Activated T-helper 1 cell treated with anti-CD3 and anti-CD28 coated beads, Interleukin-12 subunit alpha, Interleukin-12 subunit beta, Interleukin-2, Interleukin-4 antibody, amounts not matched to agents 30 ng/mL and 10 ng/mL and 1 ng/mL, durations not matched to agents 14 hours and 24 hours and 36 hours (primary cell): ENCODE data around the gene DOHH. TPM values are rescaled to one million over a fixed set of nuclear protein-coding genes. Genes with fewer than 3 reads are reported as not detected.
A peak's percentile ranks its signal among the peaks of the same experiment; 100 is the strongest.

Experiments used
- DNase-seq: peaks from one replicate; pipeline ENCODE4 v3.0.0; 2021; ENCODE audit warnings: low spot score
- H3K27ac Mint-ChIP-seq: one replicate; pipeline ENCODE4 v1.8.0; 2021; ENCODE audit warnings: mild to moderate bottlenecking, mixed read lengths
- H3K27me3 Mint-ChIP-seq: one replicate; pipeline ENCODE4 v1.8.0; 2022; ENCODE audit warnings: mild to moderate bottlenecking, moderate library complexity, mixed read lengths; ENCODE audit not compliant: insufficient read depth
- H3K36me3 Mint-ChIP-seq: one replicate; pipeline ENCODE4 v1.8.0; 2021; ENCODE audit warnings: low read depth, mixed read lengths
- H3K4me1 Mint-ChIP-seq: one replicate; pipeline ENCODE4 v1.8.0; 2021; ENCODE audit warnings: low read depth, mixed read lengths
- H3K4me3 Mint-ChIP-seq: one replicate; pipeline ENCODE4 v1.8.0; 2021; ENCODE audit warnings: mild to moderate bottlenecking, moderate library complexity, mixed read lengths
- H3K9me3 Mint-ChIP-seq: one replicate; pipeline ENCODE4 v1.8.0; 2021; ENCODE audit warnings: mixed read lengths
- intact Hi-C: fragments of 100-400 bp; cut with micrococcal nuclease; formaldehyde crosslinking; loops from one replicate; pipeline ENCODE4 v1.15.1; 2024
- total RNA-seq: library from RNA; stranded (reverse); gene quantifications from 2 replicates; pipeline ENCODE4 v1.2.3, GENCODE V29; 2022

DOHH gene
- total RNA-seq, 1 donor from 2014 or later: 21.6 TPM

DNA sequence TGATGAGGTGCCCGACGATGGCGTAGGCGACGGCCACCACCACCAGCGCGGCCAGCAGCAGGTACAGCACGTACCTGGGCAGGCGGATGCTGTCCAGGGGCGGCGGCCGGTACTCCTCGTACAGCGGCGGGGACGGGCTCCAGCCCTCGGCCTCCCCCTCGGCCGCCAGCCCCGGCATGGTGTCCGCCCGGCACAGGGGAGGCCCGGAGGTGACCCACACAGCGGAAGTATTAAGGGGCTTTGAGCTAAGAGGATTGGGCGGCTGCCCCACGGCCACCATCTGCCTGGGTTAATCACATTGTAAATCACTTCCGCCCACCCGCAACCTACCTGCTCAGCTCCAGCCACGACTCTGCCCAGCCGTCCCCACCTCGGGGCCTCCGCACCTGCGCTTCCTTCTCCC is 17.2 kb downstream of the DOHH start, which contains the start of gene SMIM44:
TSS of gene SMIM44 (minus strand) at position 216 of the 403 bp plus-strand sequence. CDS start at position 178, 38 bp downstream.
- H3K4me1 Mint-ChIP-seq: peaks cover under 1% of the 10 kb centered on the region
- no peak within 1 kb of the TSS for H3K4me3 Mint-ChIP-seq
- DNase-seq: no peak
- H3K27ac Mint-ChIP-seq: no peak within 1 kb of the TSS
- intact Hi-C loops: no loop called here
- H3K27me3 Mint-ChIP-seq: no peaks in the 10 kb centered on the region
- no peaks in the 10 kb centered on the region for H3K9me3 Mint-ChIP-seq
- H3K36me3 Mint-ChIP-seq: no peaks in the 10 kb centered on the region

GRCh38 chr19:3482507-3483225 is 17.8 kb downstream of the DOHH start:
- Mint-ChIP-seq H3K36me3 (no peaks in the 10 kb centered on the region), H3K4me1 (peaks cover 6% of the 10 kb centered on the region), H3K4me3 (no peak overlapping the region), H3K27me3 (no peaks in the 10 kb centered on the region), H3K27ac (no peak overlapping the region), H3K9me3 (no peaks in the 10 kb centered on the region)
- no peak for DNase-seq
- intact Hi-C loops: no loop called here

GRCh38 chr19:3481241-3482090 is 19.0 kb downstream of the DOHH start:
- Mint-ChIP-seq H3K9me3 (no peaks in the 10 kb centered on the region), H3K36me3 (no peaks in the 10 kb centered on the region), H3K4me1 (peaks cover 6% of the 10 kb centered on the region), H3K4me3 (no peak overlapping the region), H3K27ac (no peak overlapping the region), H3K27me3 (no peaks in the 10 kb centered on the region)
- no peak for DNase-seq
- intact Hi-C loops: no loop called here

DNA sequence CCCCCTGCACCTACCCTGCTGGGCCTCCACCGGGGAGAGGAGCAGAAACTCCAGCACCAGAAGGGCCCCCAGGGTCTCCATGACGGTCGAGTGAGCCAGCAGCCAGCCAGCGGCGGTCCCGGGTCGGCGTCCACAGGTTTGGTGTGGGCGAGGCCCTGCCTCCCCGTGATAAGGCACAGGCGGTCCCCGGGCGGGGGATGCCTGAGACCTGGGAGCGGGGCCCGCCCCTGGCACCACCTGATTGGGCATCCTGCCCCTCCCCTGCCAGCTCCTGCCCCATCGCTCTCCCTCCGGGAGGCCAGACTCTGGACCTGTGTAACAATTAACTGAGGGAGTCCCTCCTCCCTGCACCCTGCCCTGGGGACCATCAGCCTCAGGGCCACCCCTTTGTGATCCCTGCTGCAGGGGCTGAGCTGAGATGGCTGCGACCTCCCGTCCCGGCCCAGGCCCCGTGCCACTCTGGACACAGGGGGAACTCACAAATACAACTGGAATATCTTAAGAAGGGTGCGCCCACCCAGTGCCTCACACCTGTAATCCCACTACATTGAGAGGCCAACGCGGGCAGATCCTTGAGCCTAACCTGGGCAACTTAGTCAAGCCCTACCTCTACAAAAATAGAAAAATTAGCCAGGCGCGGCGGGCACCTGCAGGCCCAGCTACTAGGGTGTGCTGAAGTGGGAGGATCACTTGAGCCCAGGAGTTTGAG is 19.9 kb downstream of the DOHH start, which contains the start of gene SMIM24:
TSS of gene SMIM24 (minus strand) at position 143 of the 709 bp plus-strand sequence. CDS start at position 81, 62 bp downstream.
- Mint-ChIP-seq H3K27me3 (no peaks in the 10 kb centered on the region), H3K4me3 (no peak within 1 kb of the TSS), H3K9me3 (no peaks in the 10 kb centered on the region), H3K27ac (no peak within 1 kb of the TSS), H3K36me3 (no peaks in the 10 kb centered on the region), H3K4me1 (peaks cover 6% of the 10 kb centered on the region)
- intact Hi-C loops: no loop called here
- DNase-seq: no peak

DNA sequence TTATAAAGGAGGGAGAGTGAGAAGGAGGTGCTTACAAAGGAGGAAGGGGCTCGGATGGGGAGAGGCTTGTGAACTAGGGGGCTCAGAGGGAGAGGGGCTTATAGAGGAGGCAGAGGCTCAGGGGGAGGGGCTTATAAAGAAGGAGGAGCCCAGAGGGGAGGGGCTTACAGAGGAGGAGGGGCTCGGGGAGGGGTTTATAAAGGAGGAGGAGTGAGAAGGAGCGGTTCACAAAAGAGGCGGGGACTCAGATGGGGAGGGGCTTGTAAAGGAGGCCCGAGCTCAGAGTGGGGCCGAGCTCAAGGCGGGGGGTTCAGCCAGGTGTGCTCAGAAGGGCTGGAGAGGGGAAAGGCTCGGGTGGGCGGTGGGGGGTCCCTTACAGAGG is 20.6 kb downstream of the DOHH start:
- Mint-ChIP-seq H3K36me3 (no peaks in the 10 kb centered on the region), H3K27ac (no peak overlapping the region), H3K4me3 (no peak overlapping the region), H3K9me3 (no peaks in the 10 kb centered on the region), H3K4me1 (peaks cover 6% of the 10 kb centered on the region), H3K27me3 (no peaks in the 10 kb centered on the region)
- intact Hi-C loops: loop anchor here (1.0 to 2.0 kb wide), 2 partner anchors 15 to 195 kb away; no protein-coding TSS in a partner anchor
- DNase-seq: peak; percentile 10

DNA sequence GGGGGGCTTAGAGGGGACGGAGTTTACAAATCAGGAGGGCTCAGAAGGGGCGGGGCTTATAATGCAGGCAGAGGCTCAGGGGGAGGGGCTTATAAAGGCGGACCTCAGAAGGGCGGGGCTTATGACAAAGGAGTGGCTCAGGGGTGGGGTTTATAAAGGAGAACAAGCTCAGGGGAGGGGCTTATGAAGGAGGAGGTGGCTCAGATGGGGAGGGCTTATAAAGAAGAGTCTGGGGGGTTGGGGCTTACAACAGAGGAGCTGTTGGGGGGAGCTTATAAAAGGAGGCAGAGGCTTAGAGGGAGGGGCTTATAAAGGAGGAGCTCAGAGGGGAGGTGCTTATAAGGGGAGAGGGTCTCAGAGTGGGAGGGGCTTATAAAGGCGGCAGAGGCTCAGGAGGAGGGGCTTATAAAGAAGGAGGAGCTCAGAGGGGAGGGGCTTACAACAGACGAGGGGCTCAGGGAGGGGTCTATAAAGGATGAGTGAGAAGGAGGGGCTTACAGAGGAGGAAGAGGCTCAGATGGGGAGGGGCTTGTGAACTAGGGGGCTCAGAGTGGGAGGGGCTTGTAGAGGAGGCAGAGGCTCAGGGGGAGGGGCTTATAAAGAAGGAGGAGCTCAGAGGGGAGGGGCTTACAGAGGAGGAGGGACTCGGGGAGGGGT is 21.2 kb downstream of the DOHH start:
- Mint-ChIP-seq H3K27me3 (no peaks in the 10 kb centered on the region), H3K4me1 (peaks cover 6% of the 10 kb centered on the region), H3K4me3 (no peak overlapping the region), H3K27ac (no peak overlapping the region), H3K36me3 (no peaks in the 10 kb centered on the region), H3K9me3 (no peaks in the 10 kb centered on the region)
- intact Hi-C loops: loop anchor here (1.0 to 2.0 kb wide), 2 partner anchors 15 to 194 kb away; no protein-coding TSS in a partner anchor
- DNase-seq: peak; percentile 16

- Mint-ChIP-seq H3K27me3 (no peaks in the 10 kb centered on the region), H3K9me3 (no peaks in the 10 kb centered on the region), H3K4me1 (peaks cover 6% of the 10 kb centered on the region), H3K4me3 (peak overlapping the region; percentile 59), H3K27ac (no peak overlapping the region), H3K36me3 (no peaks in the 10 kb centered on the region)
- intact Hi-C loops: loop anchor here (1.0 to 2.0 kb wide), 2 partner anchors 16 to 193 kb away; no protein-coding TSS in a partner anchor
- DNase-seq: no peak
Observed at GRCh38 chr19:3478409-3479176, 21.9 kb downstream of the DOHH start.

- intact Hi-C loops: loop anchor here (2.0 kb wide), 1 partner anchor 17 kb away; no protein-coding TSS in a partner anchor
- DNase-seq: no peak
- peak overlapping the region; percentile 60 for H3K4me3 Mint-ChIP-seq
Observed at GRCh38 chr19:3477951-3478350, 22.5 kb downstream of the DOHH start.

GRCh38 chr19:3477506-3477905 is 23.0 kb downstream of the DOHH start:
- Mint-ChIP-seq H3K4me1 (peaks cover 6% of the 10 kb centered on the region), H3K27me3 (no peaks in the 10 kb centered on the region), H3K9me3 (no peaks in the 10 kb centered on the region), H3K4me3 (no peak overlapping the region), H3K27ac (peak overlapping the region; percentile 11), H3K36me3 (no peaks in the 10 kb centered on the region)
- no peak for DNase-seq
- intact Hi-C loops: no loop called here

More at GRCh38 chr19:3477951-3478350, 22.5 kb downstream of the DOHH start:
- H3K36me3 Mint-ChIP-seq: no peaks in the 10 kb centered on the region
- H3K4me1 Mint-ChIP-seq: peaks cover 6% of the 10 kb centered on the region
- peak overlapping the region; percentile 11 for H3K27ac Mint-ChIP-seq
- no peaks in the 10 kb centered on the region for H3K9me3 Mint-ChIP-seq
- H3K27me3 Mint-ChIP-seq: no peaks in the 10 kb centered on the region

- Mint-ChIP-seq H3K27me3 (no peaks in the 10 kb centered on the region), H3K27ac (no peak overlapping the region), H3K4me1 (peaks cover 6% of the 10 kb centered on the region), H3K9me3 (no peaks in the 10 kb centered on the region), H3K4me3 (no peak overlapping the region), H3K36me3 (no peaks in the 10 kb centered on the region)
- DNase-seq: no peak
- intact Hi-C loops: no loop called here
Observed at GRCh38 chr19:3476830-3477229, 23.6 kb downstream of the DOHH start.

- no peaks in the 10 kb centered on the region for H3K36me3 Mint-ChIP-seq
- no peaks in the 10 kb centered on the region for H3K27me3 Mint-ChIP-seq
- DNase-seq: no peak
- H3K4me3 Mint-ChIP-seq: no peak overlapping the region
- no peak overlapping the region for H3K27ac Mint-ChIP-seq
- H3K9me3 Mint-ChIP-seq: no peaks in the 10 kb centered on the region
- intact Hi-C loops: no loop called here
- peaks cover 6% of the 10 kb centered on the region for H3K4me1 Mint-ChIP-seq
Observed at GRCh38 chr19:3475449-3475848, 25.0 kb downstream of the DOHH start.
